HEK293T (cell line): ENCODE data around the gene ZSCAN10.

Source experiments
- ARNT ChIP-seq: fragments of 450-650 bp; IDR thresholded peaks from 2 replicates; pipeline ENCODE4 v1.6.1; 2017; ENCODE audit warnings: mild to moderate bottlenecking
- ELF4 ChIP-seq: fragments of 450-650 bp; IDR thresholded peaks from 2 replicates; pipeline ENCODE4 v1.6.1; 2017; ENCODE audit warnings: antibody characterized with exemption
- NFRKB ChIP-seq: fragments of 450-650 bp; IDR thresholded peaks from 2 replicates; pipeline ENCODE4 v1.6.1; 2016; ENCODE audit warnings: mild to moderate bottlenecking, moderate library complexity

GRCh38 chr16:3135126-3135715 lies 36.1 kb upstream of the ZSCAN10 start:
- TF ChIP-seq NFRKB, result no peak
- TF ChIP-seq ARNT, result no peak
- no peak for TF ChIP-seq ELF4
